Upper lobe of left lung (tissue), 6 donors: ENCODE measurements around the gene ARMC7. TPM values are rescaled to one million over a fixed set of nuclear protein-coding genes. Genes with fewer than 3 reads are reported as not detected.

ENCODE experiments used
- ATAC-seq, 2 donors: fragments of 200-7000 bp; cut with Tn5 transposase; one replicate each; pipeline ENCODE4 v1.9.1; 2022; ENCODE audit warnings: mild to moderate bottlenecking in 2 of 2, moderate library complexity in 2 of 2; ENCODE audit not compliant: low FRiP score in 2 of 2
- DNase-seq, 2 donors: peaks; one replicate each; pipeline ENCODE4 v3.0.0-alpha.2; 2019 to 2020
- H3K27ac ChIP-seq, 4 donors: fragments of 200-600 bp; sonication (generic); one replicate each; pipeline ENCODE4 v1.5.1; 2016 to 2019
- H3K27me3 ChIP-seq, 4 donors: fragments of 200-600 bp; sonication (generic); one replicate each; pipeline ENCODE4 v1.5.1; 2017 to 2019
- H3K36me3 ChIP-seq, 4 donors: fragments of 200-600 bp; sonication (generic); one replicate each; pipeline ENCODE4 v1.5.1; 2016 to 2019
- H3K4me1 ChIP-seq, 4 donors: fragments of 200-600 bp; sonication (generic); one replicate each; pipeline ENCODE4 v1.5.1; 2018 to 2019
- H3K4me3 ChIP-seq, 4 donors: fragments of 200-600 bp; sonication (generic); one replicate each; pipeline ENCODE4 v1.5.1; 2017 to 2019; ENCODE audit warnings: mild to moderate bottlenecking in 2 of 4, moderate library complexity in 1 of 4
- H3K9me3 ChIP-seq, 4 donors: fragments of 200-600 bp; sonication (generic); one replicate each; pipeline ENCODE4 v1.5.1; 2018 to 2019
- EP300 ChIP-seq, 4 donors: sonication (generic); formaldehyde crosslinking; IDR thresholded peaks; one replicate each; pipeline ENCODE4 v1.5.1; 2017; ENCODE audit warnings: antibody characterized with exemption in 4 of 4, control low read depth in 2 of 4
- POLR2A ChIP-seq, 4 donors: fragments of 450-650 bp; IDR thresholded peaks; one replicate each; pipeline ENCODE4 v1.5.1; 2016 to 2017; ENCODE audit warnings: antibody characterized with exemption in 4 of 4, mild to moderate bottlenecking in 2 of 4
- POLR2AphosphoS5 ChIP-seq, 2 donors: sonication (generic); formaldehyde crosslinking; IDR thresholded peaks; one replicate each; pipeline ENCODE4 v1.5.1; 2017; ENCODE audit warnings: antibody characterized with exemption in 2 of 2
- WGBS, 2 donors: methylation state at CpG; one replicate each; pipeline ENCODE4 v1.1.5; 2017 to 2018; 5-methylcytosine and 5-hydroxymethylcytosine counted together
- total RNA-seq, 6 donors: library from RNA; depleted of rRNA in 4 of 6; stranded (reverse); fragments of >200 nt in 4 of 6; gene quantifications; one replicate each; pipeline versions ENCODE4 v1.1.0 to v1.2.1, GENCODE V29; 2016 to 2021
- TF ChIP-seq, protein P1 (sequence below), 6 experiments: fragments of 450-650 bp in 4 of 6; fragments of 200-600 bp in 2 of 6; sonication (generic) in 2 of 6; IDR thresholded peaks; one replicate each; pipeline ENCODE4 v1.5.1; 2016 to 2019; ENCODE audit warnings: antibody characterized with exemption in 6 of 6
- donor health status: DM: no; HTN: no; CAD: no; lungs with moderate emphysema.
- donor health status: DM: no; HTN: yes; CAD: no; lungs with severe emphysema.

Gene ARMC7
- total RNA-seq, 6 donors from 2014 or later = 7.3 to 29.5 (median 16.6) TPM

GRCh38 chr17:75128694-75129505 is 19.1 kb downstream of the ARMC7 start:
- no peak overlapping the region for H3K4me3 ChIP-seq
- 95 to 100% methylated on average over 3 to 33 of the region's 33 CpGs for WGBS, 2 donors
- peaks cover 0 to 20% (median 9%) of the 10 kb centered on the region in 4 donors for H3K36me3 ChIP-seq
- TF ChIP-seq EP300 (IDR thresholded peaks at IDR 0.05) (no peak), POLR2AphosphoS5 (IDR thresholded peaks at IDR 0.05) (no peak), POLR2A (IDR thresholded peaks at IDR 0.05) (no peak)
- TF ChIP-seq, protein P1, sequence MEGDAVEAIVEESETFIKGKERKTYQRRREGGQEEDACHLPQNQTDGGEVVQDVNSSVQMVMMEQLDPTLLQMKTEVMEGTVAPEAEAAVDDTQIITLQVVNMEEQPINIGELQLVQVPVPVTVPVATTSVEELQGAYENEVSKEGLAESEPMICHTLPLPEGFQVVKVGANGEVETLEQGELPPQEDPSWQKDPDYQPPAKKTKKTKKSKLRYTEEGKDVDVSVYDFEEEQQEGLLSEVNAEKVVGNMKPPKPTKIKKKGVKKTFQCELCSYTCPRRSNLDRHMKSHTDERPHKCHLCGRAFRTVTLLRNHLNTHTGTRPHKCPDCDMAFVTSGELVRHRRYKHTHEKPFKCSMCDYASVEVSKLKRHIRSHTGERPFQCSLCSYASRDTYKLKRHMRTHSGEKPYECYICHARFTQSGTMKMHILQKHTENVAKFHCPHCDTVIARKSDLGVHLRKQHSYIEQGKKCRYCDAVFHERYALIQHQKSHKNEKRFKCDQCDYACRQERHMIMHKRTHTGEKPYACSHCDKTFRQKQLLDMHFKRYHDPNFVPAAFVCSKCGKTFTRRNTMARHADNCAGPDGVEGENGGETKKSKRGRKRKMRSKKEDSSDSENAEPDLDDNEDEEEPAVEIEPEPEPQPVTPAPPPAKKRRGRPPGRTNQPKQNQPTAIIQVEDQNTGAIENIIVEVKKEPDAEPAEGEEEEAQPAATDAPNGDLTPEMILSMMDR (IDR thresholded peaks at IDR 0.05) = no peak
- H3K9me3 ChIP-seq = no peaks in the 10 kb centered on the region
- no peaks in the 10 kb centered on the region for H3K27me3 ChIP-seq
- ATAC-seq (no peak), DNase-seq (peak in 1 of 2 donors; percentile 73)
- H3K4me1 ChIP-seq = peaks cover 28 to 48% (median 36%) of the 10 kb centered on the region in 4 donors
- peak overlapping the region in 1 of 4 donors; percentile 21 for H3K27ac ChIP-seq

- Histone ChIP-seq H3K9me3 (no peaks in the 10 kb centered on the region), H3K27ac (peak overlapping the region in 1 of 4 donors; percentile 19), H3K4me3 (no peak overlapping the region), H3K36me3 (peaks cover 0 to 20% (median 9%) of the 10 kb centered on the region in 4 donors), H3K27me3 (no peaks in the 10 kb centered on the region), H3K4me1 (peaks cover 21 to 41% (median 31%) of the 10 kb centered on the region in 4 donors)
- no peak for ATAC-seq
- TF ChIP-seq POLR2A (IDR thresholded peaks at IDR 0.05) = no peak
- TF ChIP-seq, protein P1 (IDR thresholded peaks at IDR 0.05) = no peak
- TF ChIP-seq POLR2AphosphoS5 (IDR thresholded peaks at IDR 0.05) = no peak
- TF ChIP-seq EP300 (IDR thresholded peaks at IDR 0.05) = no peak
- no peak for DNase-seq
- WGBS, 2 donors = 94 to 95% methylated on average over 8 to 9 of the region's 9 CpGs
Observed at GRCh38 chr17:75129576-75129975, 19.8 kb downstream of the ARMC7 start.

- TF ChIP-seq EP300 (IDR thresholded peaks at IDR 0.05) (no peak), POLR2A (IDR thresholded peaks at IDR 0.05) (no peak)
- 84 to 91% methylated on average over 10 to 24 of the region's 24 CpGs for WGBS, 2 donors
- Histone ChIP-seq H3K36me3 (peaks cover 0 to 20% (median 9%) of the 10 kb centered on the region in 4 donors), H3K4me1 (peaks cover 15 to 36% (median 25%) of the 10 kb centered on the region in 4 donors), H3K9me3 (no peaks in the 10 kb centered on the region), H3K27ac (peak overlapping the region; percentile 81 to 95 (median 88)), H3K4me3 (peak overlapping the region in 3 of 4 donors; percentile 60 to 95 (median 78)), H3K27me3 (no peaks in the 10 kb centered on the region)
- peak in 1 of 2 donors; percentile 82 for DNase-seq
- ATAC-seq = no peak
Observed at GRCh38 chr17:75130059-75130631, 20.4 kb downstream of the ARMC7 start.

GRCh38 chr17:75130632-75131277 is 21.0 kb downstream of the ARMC7 start:
- peak overlapping the region; percentile 81 to 95 (median 88) for H3K27ac ChIP-seq
- H3K4me1 ChIP-seq = peaks cover 13 to 30% (median 20%) of the 10 kb centered on the region in 4 donors
- peak in 1 of 2 donors; percentile 44 for DNase-seq
- H3K4me3 ChIP-seq = peak overlapping the region; percentile 60 to 95 (median 72)
- H3K36me3 ChIP-seq = peaks cover 0 to 25% (median 9%) of the 10 kb centered on the region in 4 donors
- H3K9me3 ChIP-seq = no peaks in the 10 kb centered on the region
- WGBS, 2 donors = 20 to 22% methylated on average over 1 to 17 of the region's 29 CpGs
- H3K27me3 ChIP-seq = no peaks in the 10 kb centered on the region
- ATAC-seq = peak; percentile 59 to 68
- no peak for TF ChIP-seq POLR2AphosphoS5 (IDR thresholded peaks at IDR 0.05)
- TF ChIP-seq, protein P1 (IDR thresholded peaks at IDR 0.05) = peak in 2 of 6 experiments; percentile 28 to 44
- no peak for TF ChIP-seq EP300 (IDR thresholded peaks at IDR 0.05)
- no peak for TF ChIP-seq POLR2A (IDR thresholded peaks at IDR 0.05)
